ENCODE results near the gene GATAD2B. TPM values are rescaled to one million over a fixed set of nuclear protein-coding genes. Genes with fewer than 3 reads are reported as not detected.

The GATAD2B gene
- total and polyA plus RNA-seq, 2 of the 4 experiments (the other 2 are of a cell fraction): 3.8 to 6.2 TPM

DNA sequence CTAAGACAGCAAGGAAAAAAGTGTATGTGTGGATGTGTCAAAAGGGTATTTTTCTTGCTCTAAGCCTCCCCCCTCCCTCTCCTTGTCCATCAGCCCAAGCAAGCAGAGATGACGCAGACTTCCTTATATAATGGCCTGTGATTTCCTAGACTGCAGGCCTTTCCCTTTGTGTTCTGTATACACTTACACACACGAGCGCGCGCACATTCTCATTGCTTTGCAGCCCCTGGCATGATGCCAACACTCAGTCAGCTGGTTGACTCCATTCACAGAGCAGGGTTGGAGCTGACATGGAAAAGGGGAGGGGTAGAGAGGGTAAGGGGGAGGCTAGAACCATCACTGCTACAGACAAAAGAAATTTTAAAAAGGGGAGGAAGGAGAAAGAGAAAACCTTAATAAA is 41.8 kb downstream of the GATAD2B start (continued):
- TF ChIP-seq, protein P1, sequence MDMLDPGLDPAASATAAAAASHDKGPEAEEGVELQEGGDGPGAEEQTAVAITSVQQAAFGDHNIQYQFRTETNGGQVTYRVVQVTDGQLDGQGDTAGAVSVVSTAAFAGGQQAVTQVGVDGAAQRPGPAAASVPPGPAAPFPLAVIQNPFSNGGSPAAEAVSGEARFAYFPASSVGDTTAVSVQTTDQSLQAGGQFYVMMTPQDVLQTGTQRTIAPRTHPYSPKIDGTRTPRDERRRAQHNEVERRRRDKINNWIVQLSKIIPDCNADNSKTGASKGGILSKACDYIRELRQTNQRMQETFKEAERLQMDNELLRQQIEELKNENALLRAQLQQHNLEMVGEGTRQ (IDR thresholded peaks at IDR 0.05; ENCODE audit: low read depth, low read length): peak; percentile 70
- TF ChIP-seq MAFK (IDR thresholded peaks at IDR 0.05; ENCODE audit: low read depth, low read length): no peak

DNA sequence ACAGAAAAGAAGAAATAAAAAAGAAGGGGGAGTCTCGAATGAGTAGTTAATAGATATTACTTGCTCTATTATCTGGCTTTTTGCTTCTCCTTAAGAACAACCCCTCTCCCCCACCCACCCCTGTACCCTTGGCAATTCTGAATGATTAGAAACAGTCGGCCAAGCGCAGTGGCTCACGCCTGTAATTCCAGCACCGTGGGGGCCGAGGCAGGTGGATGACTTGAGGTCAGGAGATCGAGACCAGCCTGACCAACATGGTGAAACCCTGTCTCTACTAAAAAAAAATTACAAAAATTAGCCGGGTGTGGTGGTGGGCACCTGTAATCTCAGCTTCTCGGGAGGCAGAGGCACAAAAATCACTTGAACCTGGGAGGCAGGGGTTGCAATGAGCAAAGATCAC is 42.7 kb downstream of the GATAD2B start:
- peaks cover 14% of the 10 kb centered on the region; the same call in 1 of the 2 replicates for H4K20me1 ChIP-seq (ENCODE audit: insufficient read depth, low read length)
- H3K4me1 ChIP-seq (ENCODE audit: control insufficient read depth, insufficient read depth, low read length): peaks cover 6% of the 10 kb centered on the region
- dilution Hi-C loops (cut with HindIII; ENCODE audit: low sequenced_read_pairs, unreplicated experiment) (no loop called here), intact Hi-C loops (cut with micrococcal nuclease) (loop anchor here (5.0 kb wide), 1 partner anchor 42 kb away; the partner anchor contains the start of gene GATAD2B), in situ Hi-C loops (cut with MboI; ENCODE audit: low sequenced_read_pairs) (no loop called here)
- H2BK5ac ChIP-seq (ENCODE audit: low read depth, low read length, poor library complexity, severe bottlenecking): no peak overlapping the region
- H4K5ac ChIP-seq (ENCODE audit: low read depth, low read length): no peak overlapping the region
- no peak overlapping the region for H2BK15ac ChIP-seq (ENCODE audit: low read depth, low read length)
- no peak overlapping the region for H3K9ac ChIP-seq (ENCODE audit: low read depth, low read length)
- no peak overlapping the region for H3K4ac ChIP-seq (ENCODE audit: low read depth, low read length)
- no peak overlapping the region for H3K23ac ChIP-seq (ENCODE audit: low read depth, low read length)
- H3K79me1 ChIP-seq (ENCODE audit: low read depth in 1 of 2, low read length in 2 of 2): peaks cover 12 to 67% of the 10 kb centered on the region in 2 experiments
- no peak overlapping the region for H3K4me2 ChIP-seq (ENCODE audit: low read depth, low read length)
- H3K18ac ChIP-seq (ENCODE audit: low read depth, low read length): no peak overlapping the region
- TF ChIP-seq, protein P1 (IDR thresholded peaks at IDR 0.05; ENCODE audit: low read depth, low read length): no peak
- TF ChIP-seq MAZ (IDR thresholded peaks at IDR 0.05; ENCODE audit: borderline replicate concordance, low read depth, low read length) (no peak), RCOR1 (IDR thresholded peaks at IDR 0.05; ENCODE audit: insufficient replicate concordance, low read length) (no peak), CHD1 (IDR thresholded peaks at IDR 0.05; ENCODE audit: low read depth, low read length) (no peak), BHLHE40 (IDR thresholded peaks at IDR 0.05; ENCODE audit: low read depth, low read length) (no peak), RFX5 (IDR thresholded peaks at IDR 0.05; ENCODE audit: low read depth, low read length) (no peak), POLR2A (IDR thresholded peaks at IDR 0.05; ENCODE audit: low read depth, low read length) (no peak), CEBPB (IDR thresholded peaks at IDR 0.05; ENCODE audit: low read depth, low read length) (no peak), SMC3 (IDR thresholded peaks at IDR 0.05; ENCODE audit: low read depth, low read length) (no peak), NFE2L2 (IDR thresholded peaks at IDR 0.05; ENCODE audit: low read depth, low read length) (no peak), RAD21 (IDR thresholded peaks at IDR 0.05; ENCODE audit: low read length) (no peak), MAFK (IDR thresholded peaks at IDR 0.05; ENCODE audit: low read depth, low read length) (no peak), FOS (IDR thresholded peaks at IDR 0.05; ENCODE audit: low read depth, low read length) (no peak)
- no peaks in the 10 kb centered on the region for H3K27me3 ChIP-seq (ENCODE audit: control insufficient read depth, insufficient read depth, low read length)
- H3K4me3 ChIP-seq (ENCODE audit: insufficient read depth, low read depth, low read length): no peak overlapping the region
- no peak overlapping the region for H2AFZ ChIP-seq (replicated peaks; ENCODE audit: low read length, poor library complexity)
- H3K36me3 ChIP-seq (ENCODE audit: control insufficient read depth, insufficient read depth, low read length): no peaks in the 10 kb centered on the region; the same call in 1 of the 2 replicates
- CTCF ChIA-PET: no interaction called here
- no peak overlapping the region for H4K8ac ChIP-seq (ENCODE audit: low read depth in 2 of 2, low read length in 2 of 2)
- no peaks in the 10 kb centered on the region for H3K9me3 ChIP-seq (ENCODE audit: control insufficient read depth, insufficient read depth, low read length)
- no peak overlapping the region for H2BK120ac ChIP-seq (ENCODE audit: low read depth, low read length)
- POLR2A ChIA-PET (ENCODE audit: unreplicated experiment): no interaction called here
- no peak overlapping the region; the same call in 1 of the 2 replicates for H3K27ac ChIP-seq (ENCODE audit: insufficient read depth, low read length)
- H3K56ac ChIP-seq (ENCODE audit: extremely low read depth, insufficient read depth, low read length): no peak overlapping the region
- 100% methylated on average over 1 of the region's 9 CpGs; no CpG with 5 or more reads in 1 of the 2 experiments for WGBS, 2 experiments (ENCODE audit: extremely low coverage in 2 of 2, insufficient read length in 1 of 2)
- no peak overlapping the region for H3K14ac ChIP-seq (replicated peaks; ENCODE audit: low read depth, low read length)
- H4K91ac ChIP-seq (ENCODE audit: insufficient read depth, low read depth, low read length): no peak overlapping the region
- no peak for ATAC-seq (ENCODE audit: low read depth)
- H2AK5ac ChIP-seq (ENCODE audit: low read depth, low read length): no peak overlapping the region
- H2BK20ac ChIP-seq (ENCODE audit: low read depth, low read length): no peak overlapping the region
- DNase-seq: no peak
- no peaks in the 10 kb centered on the region; the same call in 1 of the 2 replicates for H3K9me1 ChIP-seq (ENCODE audit: insufficient read depth, low read length)
- no peak overlapping the region for H2AK9ac ChIP-seq (replicated peaks; ENCODE audit: low read depth, low read length, poor library complexity)
- no TSS peak for BruUV-seq (replicated peaks)
